Choroid plexus epithelial cell (primary cell): ENCODE data around the gene BARX1.
A peak's percentile ranks its signal among the peaks of the same experiment; 100 is the strongest.

Experiments
- DNase-seq: peaks from one replicate; pipeline ENCODE4 v3.0.0-alpha.2; 2010; ENCODE audit warnings: low read depth
- H3K4me3 ChIP-seq: 2 replicates; pipeline ENCODE4 v1.5.1; 2011; ENCODE audit warnings: low read depth, mild to moderate bottlenecking, control low read depth, low read length, moderate library complexity
- CTCF ChIP-seq: conservative IDR thresholded peaks from 2 replicates; pipeline ENCODE4 v1.5.1; 2011; ENCODE audit warnings: low read depth, mild to moderate bottlenecking, control low read depth, inconsistent platforms, low read length, moderate library complexity

The BARX1 gene

GRCh38 chr9:93955111-93955980, at the start of gene BARX1:
TSS of gene BARX1 (minus strand) at chr9:93955355. CDS start at chr9:93955146, 209 bp downstream.
- no peak for DNase-seq
- H3K4me3 ChIP-seq, result no peak within 1 kb of the TSS
- TF ChIP-seq CTCF, result no peak

GRCh38 chr9:94002316-94003140, 47.4 kb upstream of the BARX1 start:
- DNase-seq, result peak; percentile 82
- H3K4me3 ChIP-seq, result no peak overlapping the region
- peak; percentile 83 for TF ChIP-seq CTCF

- DNase-seq, result peak; percentile 23
- TF ChIP-seq CTCF, result peak; percentile 31
- no peak overlapping the region for H3K4me3 ChIP-seq
These were observed 41.7 kb upstream of the BARX1 start for GRCh38 chr9:93996863-93997262.

- no peak for DNase-seq
- no peak for TF ChIP-seq CTCF
- H3K4me3 ChIP-seq, result no peak overlapping the region
These were observed 41.2 kb upstream of the BARX1 start for GRCh38 chr9:93996367-93996766.

GRCh38 chr9:93994545-93994944, 39.4 kb upstream of the BARX1 start:
- no peak overlapping the region for H3K4me3 ChIP-seq
- no peak for DNase-seq
- no peak for TF ChIP-seq CTCF

GRCh38 chr9:93994132-93994531, 39.0 kb upstream of the BARX1 start:
- TF ChIP-seq CTCF, result no peak
- DNase-seq, result no peak
- no peak overlapping the region for H3K4me3 ChIP-seq
